DMS79 (cell line): Measurements from ENCODE around the gene USP3.

Experiments used
- DNase-seq: peaks from one replicate; lab custom pipeline; 2025; lab: John Stamatoyannopoulos, UW

The USP3 gene

GRCh38 chr15:63497642-63498467 lies 6.5 kb upstream of the USP3 start:
- no peak for DNase-seq

- no peak for DNase-seq
These were observed 5.2 kb upstream of the USP3 start for GRCh38 chr15:63499175-63499549.

GRCh38 chr15:63499611-63500010 lies 4.8 kb upstream of the USP3 start:
- no peak for DNase-seq

- DNase-seq, result no peak
These were observed 3.8 kb upstream of the USP3 start for GRCh38 chr15:63500265-63501250.

GRCh38 chr15:63501256-63502089 lies 2.9 kb upstream of the USP3 start:
- DNase-seq, result no peak

- no peak for DNase-seq
These were observed 2.1 kb upstream of the USP3 start for GRCh38 chr15:63502137-63502766.

- no peak for DNase-seq
These were observed 1.3 kb upstream of the USP3 start for GRCh38 chr15:63502843-63503738.

GRCh38 chr15:63503739-63504246 lies 600 bp upstream of the USP3 start:
- no peak for DNase-seq

- DNase-seq, result no peak
These were observed 817 bp downstream of the USP3 start for GRCh38 chr15:63504979-63505841.

- no peak for DNase-seq
These were observed 1.4 kb downstream of the USP3 start for GRCh38 chr15:63505842-63506222.

- DNase-seq, result no peak
These were observed 2.2 kb downstream of the USP3 start for GRCh38 chr15:63506537-63507035.

- DNase-seq, result no peak
These were observed 3.8 kb downstream of the USP3 start for GRCh38 chr15:63507878-63508818.

- no peak for DNase-seq
These were observed 4.9 kb downstream of the USP3 start for GRCh38 chr15:63509056-63509954.

- no peak for DNase-seq
These were observed 5.9 kb downstream of the USP3 start for GRCh38 chr15:63509955-63510940.

- DNase-seq, result no peak
These were observed 7.8 kb downstream of the USP3 start for GRCh38 chr15:63512148-63512547.

- no peak for DNase-seq
These were observed 8.9 kb downstream of the USP3 start for GRCh38 chr15:63513271-63513670.
